GM23338 (cell line): Measurements from ENCODE around the gene HES7. TPM values are rescaled to one million over a fixed set of nuclear protein-coding genes. Genes with fewer than 3 reads are reported as not detected.

Experiments
- ATAC-seq: fragments of 200-7000 bp; cut with Tn5 transposase; 3 replicates; pipeline ENCODE4 v1.9.1; 2020
- DNase-seq: peaks from one replicate; pipeline ENCODE4 v3.0.0-alpha.2; 2015; ENCODE audit warnings: low spot score
- H2AFZ ChIP-seq: fragments of 200-600 bp; sonication (generic); 2 replicates; pipeline ENCODE4 v1.8.0; 2016; ENCODE audit warnings: antibody characterized with exemption, mild to moderate bottlenecking, moderate library complexity
- H3F3A ChIP-seq: fragments of 200-600 bp; sonication (generic); replicated peaks from 2 replicates; pipeline ENCODE4 v1.8.0; 2017; ENCODE audit warnings: antibody characterized with exemption, mixed run types, low read depth
- H3K27ac ChIP-seq: fragments of 200-600 bp; sonication (generic); 2 replicates; pipeline ENCODE4 v1.6.1; 2016; ENCODE audit warnings: low read depth
- H3K27me3 ChIP-seq: fragments of 200-600 bp; sonication (generic); 2 replicates; pipeline ENCODE4 v1.8.0; 2016; ENCODE audit warnings: mild to moderate bottlenecking, mixed run types, moderate library complexity; ENCODE audit not compliant: insufficient read depth
- H3K36me3 ChIP-seq: fragments of 200-600 bp; sonication (generic); 2 replicates; pipeline ENCODE4 v1.8.0; 2016; ENCODE audit warnings: mild to moderate bottlenecking; ENCODE audit not compliant: insufficient read depth
- H3K4me1 ChIP-seq: fragments of 200-600 bp; sonication (generic); 2 replicates; pipeline ENCODE4 v1.8.0; 2016; ENCODE audit warnings: mild to moderate bottlenecking, moderate library complexity; ENCODE audit not compliant: insufficient read depth
- H3K4me2 ChIP-seq: fragments of 200-600 bp; sonication (generic); 2 replicates; pipeline ENCODE4 v1.7.1; 2017; ENCODE audit warnings: mixed run types
- H3K4me3 ChIP-seq: fragments of 200-600 bp; sonication (generic); 2 replicates; pipeline ENCODE4 v1.6.1; 2016; ENCODE audit warnings: mixed run types
- H3K79me2 ChIP-seq: fragments of 200-600 bp; sonication (generic); replicated peaks from 2 replicates; pipeline ENCODE4 v1.8.0; 2017; ENCODE audit warnings: mild to moderate bottlenecking; ENCODE audit not compliant: insufficient read depth
- H3K9me2 ChIP-seq: fragments of 200-600 bp; sonication (generic); 2 replicates; pipeline ENCODE4 v1.8.0; 2017; ENCODE audit not compliant: insufficient read depth
- H4K20me1 ChIP-seq: fragments of 200-600 bp; sonication (generic); replicated peaks from 2 replicates; pipeline ENCODE4 v1.8.0; 2017; ENCODE audit warnings: mild to moderate bottlenecking; ENCODE audit not compliant: insufficient read depth
- H3K27ac Mint-ChIP-seq: 2 replicates; pipeline ENCODE4 v1.8.0; 2020; ENCODE audit warnings: inconsistent platforms, mild to moderate bottlenecking, moderate library complexity, mixed read lengths
- H3K27me3 Mint-ChIP-seq: 3 replicates; pipeline ENCODE4 v1.8.0; 2022; ENCODE audit warnings: low read depth, mild to moderate bottlenecking, moderate library complexity, mixed read lengths, inconsistent platforms; ENCODE audit not compliant: insufficient read depth, poor library complexity
- H3K36me3 Mint-ChIP-seq: 3 replicates; pipeline ENCODE4 v1.8.0; 2021; ENCODE audit warnings: low read depth, mild to moderate bottlenecking, inconsistent platforms, moderate library complexity, mixed read lengths
- H3K4me1 Mint-ChIP-seq: 3 replicates; pipeline ENCODE4 v1.8.0; 2020; ENCODE audit warnings: mild to moderate bottlenecking, inconsistent platforms, mixed read lengths
- H3K4me3 Mint-ChIP-seq: 3 replicates; pipeline ENCODE4 v1.8.0; 2021; ENCODE audit warnings: moderate library complexity, mild to moderate bottlenecking, inconsistent platforms, mixed read lengths
- H3K9me3 Mint-ChIP-seq: 3 replicates; pipeline ENCODE4 v1.8.0; 2020; ENCODE audit warnings: moderate library complexity, mild to moderate bottlenecking, inconsistent platforms, mixed read lengths
- CREB1 ChIP-seq: fragments of 250-450 bp; sonication (Bioruptor Pico); IDR thresholded peaks from 2 replicates; pipeline ENCODE4 v1.5.0; 2020; ENCODE audit warnings: low read depth, mild to moderate bottlenecking, moderate library complexity
- EZH2 ChIP-seq: fragments of 200-600 bp; sonication (generic); IDR thresholded peaks from one replicate; pipeline ENCODE4 v1.8.0; 2017; ENCODE audit warnings: antibody characterized with exemption, mild to moderate bottlenecking, low read depth; ENCODE audit not compliant: unreplicated experiment
- EZH2phosphoT487 ChIP-seq: fragments of 200-600 bp; sonication (generic); IDR thresholded peaks from one replicate; pipeline ENCODE4 v1.8.1; 2018; ENCODE audit warnings: antibody characterized with exemption; ENCODE audit not compliant: unreplicated experiment
- NANOG ChIP-seq: IDR thresholded peaks from 2 replicates; pipeline ENCODE4 v1.6.1; 2016; ENCODE audit warnings: antibody characterized with exemption, borderline replicate concordance
- STAT1 ChIP-seq: IDR thresholded peaks from one replicate; pipeline ENCODE4 v1.6.1; 2016; ENCODE audit warnings: antibody characterized with exemption; ENCODE audit not compliant: unreplicated experiment
- ZNF114 ChIP-seq: fragments of 250-450 bp; sonication (Bioruptor Pico); IDR thresholded peaks from 2 replicates; pipeline ENCODE4 v1.5.0; 2020; ENCODE audit warnings: mild to moderate bottlenecking, moderate library complexity
- ZNF331 ChIP-seq: fragments of 250-450 bp; sonication (Bioruptor Pico); IDR thresholded peaks from 2 replicates; pipeline ENCODE4 v1.5.0; 2020; ENCODE audit warnings: low read depth, mild to moderate bottlenecking, moderate library complexity
- ZNF462 ChIP-seq: fragments of 250-450 bp; sonication (Bioruptor Pico); IDR thresholded peaks from 2 replicates; pipeline ENCODE4 v1.5.0; 2020; ENCODE audit warnings: mild to moderate bottlenecking, moderate library complexity
- polyA plus RNA-seq: library from polyadenylated mRNA; unstranded; fragments of >200 nt; fragmentation: Nextera tagmentation; extraction: Ambion mirVana; gene quantifications from 2 replicates; pipeline ENCODE4 v1.2.1, GENCODE V29; 2016
- total RNA-seq: library from RNA; depleted of rRNA; stranded (reverse); fragments of >200 nt; shearing (Covaris generic); gene quantifications from 2 replicates; pipeline ENCODE4 v1.2.3, GENCODE V29; 2014

The HES7 gene
- total and polyA plus RNA-seq, 2 experiments from 2014 or later, result 0.14 TPM; not detected in 1

DNA sequence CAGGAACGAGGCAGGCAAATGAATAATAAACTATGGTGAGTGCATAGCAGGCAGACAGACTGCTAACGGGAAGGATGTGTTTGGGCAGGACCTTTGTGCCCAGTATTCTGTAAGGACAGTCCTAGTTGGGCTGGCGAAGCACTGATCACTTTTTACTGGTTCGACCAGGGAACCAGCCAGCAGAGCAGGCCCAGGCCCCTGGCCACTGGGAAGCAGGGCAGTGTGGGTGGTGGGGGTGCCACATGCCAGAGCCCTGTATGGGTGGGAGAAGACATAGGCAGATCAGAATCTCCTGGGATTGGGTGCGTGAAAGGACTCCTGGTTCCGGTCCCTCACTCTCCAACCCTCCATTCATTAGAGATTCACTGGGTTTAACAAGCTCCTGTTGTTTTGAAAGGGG is 42.8 kb upstream of the HES7 start:
- no peaks in the 10 kb centered on the region for H3K9me3 Mint-ChIP-seq

More for the DNA sequence above, 42.8 kb upstream of the HES7 start:
- Histone ChIP-seq H3K9me2 (no peaks in the 10 kb centered on the region), H3K79me2 (peaks cover 8% of the 10 kb centered on the region; the same call in 1 of the 2 replicates), H3K36me3 (no peaks in the 10 kb centered on the region), H2AFZ (no peak overlapping the region), H4K20me1 (no peaks in the 10 kb centered on the region), H3K4me3 (no peak overlapping the region), H3K4me2 (no peak overlapping the region), H3K27ac (no peak overlapping the region), H3K4me1 (peaks cover 20% of the 10 kb centered on the region), H3K27me3 (no peaks in the 10 kb centered on the region), H3F3A (peaks cover 6% of the 10 kb centered on the region; the same call in 1 of the 2 replicates)
- ATAC-seq (no peak), DNase-seq (no peak)
- Mint-ChIP-seq H3K4me1 (peaks cover 22% of the 10 kb centered on the region), H3K27ac (no peak overlapping the region), H3K36me3 (peaks cover under 1% of the 10 kb centered on the region), H3K4me3 (no peak overlapping the region; the same call in 2 of the 3 replicates), H3K27me3 (peaks cover 12% of the 10 kb centered on the region)
- no peak for TF ChIP-seq STAT1
- no peak for TF ChIP-seq EZH2
- TF ChIP-seq NANOG, result no peak
- TF ChIP-seq EZH2phosphoT487, result no peak
- no peak for TF ChIP-seq ZNF331
- TF ChIP-seq CREB1, result no peak
- TF ChIP-seq ZNF114 (CRISPR knock-in tag), result no peak
- TF ChIP-seq ZNF462 (CRISPR knock-in tag), result no peak
